HG03432 (cell line): Measurements from ENCODE around the gene OGFRL1.

ENCODE experiments used
- ATAC-seq: cut with Tn5 transposase; IDR thresholded peaks from one replicate; pipeline ENCODE4 v1.9.1; 2021; ENCODE audit warnings: mild to moderate bottlenecking, moderate library complexity; ENCODE audit not compliant: unreplicated experiment

Gene OGFRL1

DNA sequence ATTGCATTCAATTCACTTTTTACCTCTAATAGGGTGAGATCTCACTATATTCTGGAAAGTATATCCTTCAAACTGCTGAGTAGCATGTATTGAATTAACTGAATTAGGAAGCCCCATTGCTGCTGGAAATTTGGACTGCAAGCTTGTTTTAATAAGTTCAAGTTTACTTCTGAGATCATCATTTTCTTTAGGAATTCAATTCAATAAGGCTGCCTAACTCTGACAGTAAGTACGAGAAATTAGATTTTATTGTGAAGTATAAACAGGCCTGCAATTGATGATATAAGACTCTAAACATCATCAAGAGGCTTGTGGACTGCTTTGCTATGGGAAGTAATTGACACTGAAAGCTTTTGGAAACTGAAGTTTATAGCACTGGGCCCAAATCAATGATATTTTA is 44.4 kb downstream of the OGFRL1 start:
- ATAC-seq, result no peak

DNA sequence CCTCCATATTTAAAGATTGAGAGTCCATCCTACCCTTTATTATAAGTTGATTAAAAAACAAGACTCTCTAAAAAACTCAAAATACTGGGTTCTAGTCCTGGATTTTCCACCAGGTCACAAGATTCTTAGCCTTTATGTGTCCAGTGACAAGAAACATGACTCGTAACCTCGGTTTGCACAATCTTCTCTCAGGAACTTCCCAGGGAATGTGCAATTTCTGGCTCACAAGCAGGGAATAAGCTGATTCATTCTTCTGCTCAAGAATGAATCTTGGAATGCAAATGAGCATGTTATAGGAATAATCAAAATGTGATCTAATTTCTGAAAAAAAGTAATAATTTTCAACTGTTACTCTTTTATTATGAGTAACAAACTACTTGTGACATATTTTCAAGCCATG is 45.1 kb downstream of the OGFRL1 start:
- ATAC-seq, result no peak

DNA sequence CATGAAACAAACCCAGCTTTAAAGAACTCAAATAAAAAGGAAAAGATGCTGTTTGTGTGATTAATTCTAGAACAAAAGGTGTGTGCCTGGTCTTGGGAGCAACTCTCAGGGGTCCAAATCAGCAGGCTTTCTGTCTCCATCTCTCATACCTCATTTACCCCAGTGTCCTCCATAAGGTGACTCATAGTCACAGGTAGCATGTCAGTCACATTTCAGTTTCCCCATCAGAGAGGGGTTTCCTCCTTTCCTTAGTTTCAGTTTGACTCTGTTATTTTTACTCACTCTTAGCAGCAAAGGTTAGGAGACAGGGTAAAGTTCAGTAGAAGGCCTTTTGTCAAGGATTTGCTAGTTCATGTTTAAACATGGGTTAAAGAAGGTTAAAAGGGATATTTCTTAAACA is 46.2 kb downstream of the OGFRL1 start:
- ATAC-seq, result peak; percentile 85

DNA sequence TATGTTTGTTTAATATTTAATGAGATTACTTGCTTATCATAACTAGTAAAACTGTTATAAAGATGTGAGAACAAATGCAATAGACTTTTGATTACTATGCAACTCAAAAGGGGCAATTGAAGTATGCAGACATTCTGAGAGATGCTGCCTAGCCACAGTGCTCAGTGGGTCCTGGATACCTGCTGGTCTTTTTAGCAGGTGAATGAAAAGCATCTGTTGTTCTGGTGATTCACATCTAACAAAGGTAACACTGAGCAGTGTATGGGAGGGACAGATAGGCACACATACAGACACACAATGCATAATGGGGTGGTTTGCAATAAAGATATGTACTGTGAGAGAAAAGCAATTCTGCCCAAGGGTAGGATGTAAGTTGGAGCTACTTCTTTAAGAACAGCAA is 46.9 kb downstream of the OGFRL1 start:
- no peak for ATAC-seq

DNA sequence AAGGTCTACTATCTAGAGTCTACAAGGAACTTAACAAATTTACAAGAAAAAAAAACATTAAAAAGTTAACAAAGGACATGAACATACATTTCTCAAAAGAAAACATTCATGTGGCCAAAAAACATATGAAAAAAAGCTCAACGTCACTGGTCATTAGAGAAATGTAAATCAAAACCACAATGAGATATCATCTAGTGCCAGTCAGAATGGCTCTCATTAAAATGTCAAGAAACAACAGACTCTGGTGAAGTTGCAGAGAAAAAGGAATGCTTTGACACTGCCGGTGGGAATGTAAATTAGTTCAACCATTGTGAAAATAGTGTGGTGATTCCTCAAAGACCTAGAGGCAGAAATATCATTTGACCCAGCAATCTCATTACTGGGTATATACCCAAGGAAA is 48.3 kb downstream of the OGFRL1 start:
- ATAC-seq, result no peak

DNA sequence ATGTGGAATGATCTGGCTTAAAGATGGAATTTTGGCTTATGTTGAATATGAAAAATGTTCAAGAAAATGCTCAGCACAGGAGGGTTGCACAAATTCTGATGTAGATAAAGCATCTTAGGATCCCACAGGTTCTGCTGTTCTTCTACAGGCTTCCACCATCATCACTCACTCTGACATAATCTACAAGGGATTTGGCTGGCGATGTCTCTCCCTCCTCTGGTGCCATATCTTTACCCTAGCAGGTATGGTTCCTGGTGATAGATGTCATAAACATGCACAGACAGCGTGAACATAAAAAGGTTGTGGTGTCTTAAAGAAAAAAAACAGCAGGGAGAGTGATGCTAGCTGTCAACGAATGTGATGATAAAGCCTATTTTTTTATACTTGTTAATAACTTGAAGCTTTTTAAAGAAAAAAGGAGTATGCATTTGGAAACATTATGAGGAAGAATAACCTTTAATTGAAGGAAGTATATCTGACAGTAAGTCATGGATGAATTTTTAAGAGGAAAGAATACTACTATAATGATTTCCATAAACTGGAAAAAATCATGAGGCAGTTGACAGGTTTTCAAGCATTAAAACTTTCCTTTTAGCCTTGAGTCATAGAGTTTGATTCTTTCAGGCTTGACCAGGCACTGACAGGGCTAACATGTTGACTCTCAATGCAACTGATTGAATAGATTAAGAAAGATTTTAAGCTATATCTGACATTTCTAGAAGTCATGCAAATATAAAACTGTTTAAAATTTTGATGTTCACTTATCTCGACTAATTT is 50.1 kb downstream of the OGFRL1 start:
- no peak for ATAC-seq

DNA sequence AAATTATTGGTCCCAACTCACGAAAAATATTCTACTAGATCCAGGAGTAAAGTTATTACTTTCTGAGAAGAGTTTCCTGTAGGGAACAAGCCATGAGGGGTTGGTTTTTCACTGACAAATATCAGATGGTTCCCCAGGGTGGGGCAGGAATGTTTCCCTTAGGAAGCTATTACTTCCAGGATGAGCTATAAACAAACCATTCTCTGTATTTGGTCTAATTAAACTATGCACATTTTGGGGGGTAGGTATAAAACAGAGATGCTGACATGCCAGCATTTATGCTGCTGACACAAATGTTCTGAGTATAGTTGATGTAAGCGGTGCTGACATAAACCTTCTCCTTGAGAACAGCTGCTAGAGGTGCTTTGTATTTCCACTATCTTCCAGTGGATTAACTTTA is 54.2 kb downstream of the OGFRL1 start:
- no peak for ATAC-seq

DNA sequence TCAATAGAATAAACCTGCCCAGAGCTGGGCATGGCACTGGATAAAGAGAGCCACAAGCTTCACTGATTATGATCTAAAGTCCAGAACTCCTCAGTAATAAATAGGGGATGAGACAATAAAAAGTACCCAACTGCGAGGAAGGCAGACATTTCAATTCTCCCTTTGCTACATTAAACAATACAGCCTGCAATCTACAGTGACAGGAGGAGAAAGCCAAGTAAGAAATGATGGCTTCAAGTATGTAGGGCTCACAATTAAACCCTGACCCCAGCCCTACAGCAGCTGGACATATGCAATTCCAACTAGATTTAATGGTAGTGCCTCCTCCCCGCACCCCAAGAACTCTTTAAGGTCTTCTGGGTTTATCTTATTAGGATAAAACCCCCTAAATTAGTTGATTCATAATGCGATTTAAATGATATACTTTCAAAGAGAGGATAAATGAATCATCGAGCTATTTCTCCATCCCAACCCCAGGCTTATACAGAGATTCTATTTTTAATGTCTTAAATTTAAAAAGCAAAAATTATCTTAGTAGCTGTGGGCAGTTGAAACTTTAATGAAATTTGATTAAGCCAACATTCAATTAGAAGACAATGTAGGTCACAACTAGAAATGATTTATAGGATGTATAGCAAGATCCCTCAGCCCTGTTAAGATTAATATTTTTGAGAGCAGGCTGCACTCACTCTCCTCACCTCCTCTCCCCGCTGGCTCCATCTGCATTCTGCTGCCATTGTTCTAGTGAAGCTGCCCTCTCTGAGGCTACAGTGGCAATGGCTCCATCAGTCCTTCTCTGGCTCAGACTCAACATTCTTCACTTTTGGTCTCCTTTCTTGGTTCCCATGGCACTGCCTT is 57.1 kb downstream of the OGFRL1 start:
- ATAC-seq, result no peak

DNA sequence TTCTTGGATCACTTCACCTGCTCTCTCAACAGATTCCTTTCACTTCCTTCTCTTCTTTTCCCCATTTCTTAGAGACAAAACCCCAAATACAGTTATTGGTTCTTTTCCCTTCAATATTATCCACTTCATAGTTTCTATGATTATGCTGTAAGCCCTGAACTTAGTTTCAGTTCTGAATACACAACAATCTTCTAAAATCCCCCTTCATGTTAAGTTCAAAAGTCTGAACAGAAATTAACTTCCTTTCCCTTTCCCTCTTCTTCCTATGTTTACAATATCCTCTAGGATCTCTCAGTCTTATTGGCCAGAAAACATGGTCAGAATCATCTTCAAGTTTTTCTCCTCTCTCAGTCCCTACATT is 57.7 kb downstream of the OGFRL1 start:
- no peak for ATAC-seq

DNA sequence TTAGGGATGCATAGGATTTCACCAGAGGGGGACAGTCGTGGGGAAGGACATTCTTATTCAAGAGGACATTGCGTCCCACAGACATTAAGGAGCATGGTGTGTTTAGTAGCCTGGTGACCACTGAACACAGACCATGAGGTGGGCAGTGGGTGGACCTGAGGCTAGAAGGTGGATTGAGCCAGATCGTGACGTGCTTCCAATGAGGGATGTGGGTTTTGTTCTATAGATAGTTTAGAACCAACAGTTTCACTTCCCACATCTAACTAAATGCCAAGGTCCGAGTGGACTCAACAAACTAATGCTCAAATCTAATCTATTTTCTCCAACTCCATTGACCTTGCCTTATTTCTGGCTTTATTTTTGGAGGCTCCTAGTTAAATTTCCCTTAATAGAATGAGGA is 58.5 kb downstream of the OGFRL1 start:
- ATAC-seq, result no peak

DNA sequence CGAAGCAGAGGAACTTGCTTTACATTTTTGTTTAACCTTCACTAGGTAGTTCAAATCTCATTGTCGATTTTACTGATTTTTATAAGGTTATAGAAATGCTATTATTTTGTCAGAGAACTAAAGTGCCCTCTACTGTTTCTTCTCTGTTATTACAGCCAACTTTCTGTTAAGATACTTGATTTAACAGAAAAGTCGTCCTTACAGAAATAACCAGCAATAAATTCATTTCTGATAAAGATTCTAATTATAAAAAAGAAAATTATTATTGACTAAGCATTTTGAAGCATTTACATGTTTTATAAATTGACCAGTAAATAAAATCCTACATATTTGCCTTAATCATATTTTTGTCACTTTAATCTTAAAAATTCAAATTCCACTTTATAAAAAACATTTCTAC is 60.8 kb downstream of the OGFRL1 start:
- no peak for ATAC-seq

DNA sequence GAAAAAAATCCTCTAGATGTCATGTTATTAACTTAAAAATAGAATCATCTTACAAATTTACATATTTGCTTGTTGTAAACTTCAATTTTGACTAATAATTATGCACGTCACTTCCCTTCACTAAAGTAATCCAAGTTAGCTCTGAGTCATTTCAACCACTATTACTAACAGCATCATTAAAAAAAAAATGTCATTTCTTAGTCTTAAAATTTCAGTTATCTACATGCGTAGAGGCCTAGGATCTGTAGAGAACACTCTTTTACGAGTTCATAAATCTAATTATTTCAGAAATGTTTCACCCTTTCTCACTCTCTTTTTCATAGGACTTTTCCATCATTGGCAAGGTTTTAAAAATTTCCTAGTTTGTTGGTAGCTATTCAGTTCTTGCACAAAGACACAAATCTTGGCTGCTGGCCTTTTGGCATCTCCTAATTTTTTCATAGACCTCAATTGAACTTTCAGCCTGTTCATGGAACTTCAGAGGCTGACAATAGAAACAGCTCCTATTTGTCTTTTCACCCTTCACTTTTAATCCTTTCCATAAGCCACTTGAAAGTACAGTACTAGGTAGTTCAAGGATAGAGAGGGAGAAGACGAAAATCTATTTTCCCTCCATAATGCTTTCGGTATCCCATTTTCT is 61.5 kb downstream of the OGFRL1 start:
- no peak for ATAC-seq

DNA sequence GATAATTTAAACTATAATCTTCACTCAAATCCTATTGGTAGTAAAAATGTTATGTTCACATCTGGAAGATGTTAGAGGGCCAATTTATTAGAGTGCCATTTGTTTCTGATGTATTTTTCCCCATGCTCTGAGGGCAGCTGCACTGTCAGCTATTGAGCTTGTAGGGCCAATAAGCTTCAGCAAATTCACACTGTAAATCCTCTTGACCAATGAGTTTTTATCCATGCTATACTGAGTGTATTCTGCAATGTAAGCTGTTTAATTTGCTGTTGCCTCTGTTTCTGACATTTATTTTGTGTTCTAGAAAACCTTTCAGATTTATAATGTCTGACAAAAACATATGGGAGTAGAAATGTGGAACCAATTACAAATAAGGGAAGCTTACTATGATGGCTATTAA is 62.6 kb downstream of the OGFRL1 start:
- ATAC-seq, result no peak
